ENCODE measurements around the gene NEO1.

NEO1 gene

GRCh38 chr15:73075160-73075859 is 23.0 kb downstream of the NEO1 start:
- no peak for DNase-seq (ENCODE audit: low read depth in 2 of 2)

- no peak for DNase-seq (ENCODE audit: low read depth in 2 of 2)
These were observed 26.0 kb downstream of the NEO1 start for GRCh38 chr15:73078291-73078690.

GRCh38 chr15:73078722-73079121 is 26.5 kb downstream of the NEO1 start:
- no peak for DNase-seq (ENCODE audit: low read depth in 2 of 2)

GRCh38 chr15:73079565-73079964 is 27.3 kb downstream of the NEO1 start:
- no peak for DNase-seq (ENCODE audit: low read depth in 2 of 2)

GRCh38 chr15:73081321-73081958 is 29.2 kb downstream of the NEO1 start:
- no peak for DNase-seq (ENCODE audit: low read depth in 2 of 2)

GRCh38 chr15:73082812-73083211 is 30.5 kb downstream of the NEO1 start:
- no peak for DNase-seq (ENCODE audit: low read depth in 2 of 2)

- no peak for DNase-seq (ENCODE audit: low read depth in 2 of 2)
These were observed 34.8 kb downstream of the NEO1 start for GRCh38 chr15:73087098-73087497.

- DNase-seq (ENCODE audit: low read depth in 2 of 2) = no peak
These were observed 52.8 kb downstream of the NEO1 start for GRCh38 chr15:73105064-73105463.

- no peak for DNase-seq (ENCODE audit: low read depth in 2 of 2)
These were observed 56.4 kb downstream of the NEO1 start for GRCh38 chr15:73108676-73109075.

- no peak for DNase-seq (ENCODE audit: low read depth in 2 of 2)
These were observed 57.5 kb downstream of the NEO1 start for GRCh38 chr15:73109765-73110164.

GRCh38 chr15:73110201-73110600 is 57.9 kb downstream of the NEO1 start:
- no peak for DNase-seq (ENCODE audit: low read depth in 2 of 2)

GRCh38 chr15:73114064-73114463 is 61.8 kb downstream of the NEO1 start:
- DNase-seq (ENCODE audit: low read depth in 2 of 2) = no peak

- DNase-seq (ENCODE audit: low read depth in 2 of 2) = no peak
These were observed 63.9 kb downstream of the NEO1 start for GRCh38 chr15:73116164-73116563.

GRCh38 chr15:73118055-73118454 is 65.8 kb downstream of the NEO1 start:
- no peak for DNase-seq (ENCODE audit: low read depth in 2 of 2)

GRCh38 chr15:73119478-73119877 is 67.2 kb downstream of the NEO1 start:
- no peak for DNase-seq (ENCODE audit: low read depth in 2 of 2)

- DNase-seq (ENCODE audit: low read depth in 2 of 2) = no peak
These were observed 68.0 kb downstream of the NEO1 start for GRCh38 chr15:73120269-73120668.

GRCh38 chr15:73125219-73125618 is 73.0 kb downstream of the NEO1 start:
- DNase-seq (ENCODE audit: low read depth in 2 of 2) = no peak

- DNase-seq (ENCODE audit: low read depth in 2 of 2) = peak in 1 of 2 donors; percentile 8
These were observed 75.2 kb downstream of the NEO1 start for GRCh38 chr15:73127302-73127936.

- DNase-seq (ENCODE audit: low read depth in 2 of 2) = no peak
These were observed 78.6 kb downstream of the NEO1 start for GRCh38 chr15:73130830-73131229.

GRCh38 chr15:73134196-73134595 is 81.9 kb downstream of the NEO1 start:
- DNase-seq (ENCODE audit: low read depth in 2 of 2) = no peak

GRCh38 chr15:73139041-73139743 is 86.9 kb downstream of the NEO1 start:
- no peak for DNase-seq (ENCODE audit: low read depth in 2 of 2)

- DNase-seq (ENCODE audit: low read depth in 2 of 2) = no peak
These were observed 87.7 kb downstream of the NEO1 start for GRCh38 chr15:73139744-73140553.

Measured in activated CD4-positive, alpha-beta T cell treated with anti-CD3 and anti-CD28 coated beads for 24 hours (primary cell).